Adipocyte (in vitro differentiated cells): ENCODE measurements around the gene ZNF253.
"Not testable (repeated sequence)": the region's sequence is repeated elsewhere in the genome, so short reads cannot be mapped to it uniquely, and the experiment has no call there.

Experiments used
- DNase-seq: peaks from one replicate; pipeline ENCODE4 v3.0.0-alpha.2; 2015; ENCODE audit warnings: low read depth
- H3K27me3 ChIP-seq: replicated peaks from 2 replicates; pipeline ENCODE4 v1.7.0; 2013; ENCODE audit warnings: mild to moderate bottlenecking, low read length, moderate library complexity; ENCODE audit not compliant: control insufficient read depth, insufficient read depth
- H3K36me3 ChIP-seq: 2 replicates; pipeline ENCODE4 v1.7.0; 2013; ENCODE audit warnings: low read length, mild to moderate bottlenecking, moderate library complexity; ENCODE audit not compliant: control insufficient read depth, insufficient read depth, severe bottlenecking
- H3K4me1 ChIP-seq: 2 replicates; pipeline ENCODE4 v1.7.0; 2013; ENCODE audit warnings: mild to moderate bottlenecking, low read length, moderate library complexity; ENCODE audit not compliant: control insufficient read depth, insufficient read depth
- H3K4me3 ChIP-seq: 2 replicates; pipeline ENCODE4 v1.7.0; 2013; ENCODE audit warnings: mild to moderate bottlenecking, low read length, moderate library complexity
- H3K9ac ChIP-seq: 2 replicates; pipeline ENCODE4 v1.7.0; 2013; ENCODE audit warnings: mild to moderate bottlenecking, low read length, moderate library complexity
- H3K9me3 ChIP-seq: 2 replicates; pipeline ENCODE4 v1.7.0; 2013; ENCODE audit warnings: mild to moderate bottlenecking, low read length, moderate library complexity; ENCODE audit not compliant: control insufficient read depth

Gene ZNF253

DNA sequence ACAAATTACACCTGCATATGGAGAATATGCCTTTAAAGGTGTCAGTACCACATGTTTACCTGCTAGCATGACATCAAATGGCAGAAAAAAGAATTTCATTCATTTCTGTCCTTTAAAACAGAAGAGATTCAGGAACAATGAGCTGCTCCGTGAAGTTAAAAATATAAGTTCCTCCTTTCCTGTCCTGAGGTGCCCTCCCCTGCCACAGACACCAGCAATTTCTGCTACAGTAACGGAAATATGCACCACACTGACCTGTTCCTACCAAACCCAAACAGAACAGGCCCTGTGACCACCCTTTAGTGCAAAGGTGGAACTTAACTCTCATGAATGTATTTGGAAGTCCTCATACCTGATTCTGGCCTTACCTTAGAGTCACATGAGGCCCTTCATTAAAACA, 13.9 kb upstream of the ZNF253 start:
- H3K9ac ChIP-seq, DNase-seq, H3K4me1 ChIP-seq, H3K27me3 ChIP-seq, H3K36me3 ChIP-seq, H3K4me3 ChIP-seq: not testable (repeated sequence)
- peaks cover 52% of the 10 kb centered on the region for H3K9me3 ChIP-seq

DNA sequence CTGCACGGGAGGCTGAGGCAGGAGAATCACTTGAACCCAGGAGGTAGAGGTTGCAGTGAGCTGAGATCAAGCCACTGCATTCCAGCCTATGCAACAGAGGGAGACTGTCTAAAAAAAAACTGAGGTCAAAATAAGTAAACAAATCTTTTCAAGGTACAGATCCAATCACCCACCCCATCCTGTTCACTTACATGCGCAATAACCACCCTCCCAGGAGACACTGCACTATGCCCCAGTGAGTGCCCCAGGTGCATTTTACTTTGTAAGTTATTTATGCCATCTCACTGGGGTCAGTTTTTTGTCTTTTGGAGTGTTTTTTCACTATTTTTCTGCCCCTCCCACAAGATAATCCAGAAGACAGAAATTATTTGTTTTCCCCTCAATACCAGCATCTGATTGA, 6.9 kb upstream of the ZNF253 start:
- DNase-seq = no peak
- Histone ChIP-seq H3K36me3 (no peaks in the 10 kb centered on the region), H3K9me3 (peaks cover 45% of the 10 kb centered on the region), H3K9ac (no peak overlapping the region), H3K27me3 (no peaks in the 10 kb centered on the region), H3K4me1 (no peaks in the 10 kb centered on the region), H3K4me3 (no peak overlapping the region)

DNA sequence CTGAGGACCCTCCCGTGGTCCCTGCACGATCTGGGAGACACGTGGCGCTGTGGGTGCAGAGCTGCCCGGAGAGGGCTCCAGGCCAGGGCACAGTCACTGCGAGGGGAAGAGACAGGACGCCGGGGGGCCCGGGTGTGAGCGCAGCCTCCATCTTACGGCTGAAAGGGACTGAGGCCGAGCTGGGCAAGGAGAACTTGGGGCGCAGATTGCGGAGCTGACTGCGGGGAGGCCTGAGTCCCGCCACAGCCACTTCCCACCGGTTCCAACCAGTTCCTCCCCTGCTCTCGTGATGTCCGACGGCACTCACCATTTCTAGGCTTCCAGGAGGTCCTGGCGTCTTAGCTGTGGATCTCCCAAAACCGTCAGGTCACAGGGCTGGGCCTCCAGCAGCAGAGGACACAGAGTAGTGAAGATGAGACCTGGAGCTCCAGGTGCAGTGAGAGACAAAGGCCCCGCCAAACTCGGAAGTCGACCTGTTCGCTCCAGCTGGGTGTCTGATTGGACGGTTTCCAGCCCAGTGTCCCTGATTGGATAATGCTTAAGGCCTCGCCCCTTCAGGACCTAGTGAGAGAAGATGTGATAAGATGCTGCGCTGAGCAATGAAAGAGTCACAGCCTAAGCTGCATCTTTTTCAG, 4.8 kb upstream of the ZNF253 start:
- no peak for DNase-seq
- H3K4me1 ChIP-seq = no peaks in the 10 kb centered on the region
- H3K36me3 ChIP-seq = no peaks in the 10 kb centered on the region
- H3K9me3 ChIP-seq = peaks cover 34% of the 10 kb centered on the region
- no peaks in the 10 kb centered on the region for H3K27me3 ChIP-seq
- no peak overlapping the region for H3K9ac ChIP-seq
- no peak overlapping the region for H3K4me3 ChIP-seq

DNA sequence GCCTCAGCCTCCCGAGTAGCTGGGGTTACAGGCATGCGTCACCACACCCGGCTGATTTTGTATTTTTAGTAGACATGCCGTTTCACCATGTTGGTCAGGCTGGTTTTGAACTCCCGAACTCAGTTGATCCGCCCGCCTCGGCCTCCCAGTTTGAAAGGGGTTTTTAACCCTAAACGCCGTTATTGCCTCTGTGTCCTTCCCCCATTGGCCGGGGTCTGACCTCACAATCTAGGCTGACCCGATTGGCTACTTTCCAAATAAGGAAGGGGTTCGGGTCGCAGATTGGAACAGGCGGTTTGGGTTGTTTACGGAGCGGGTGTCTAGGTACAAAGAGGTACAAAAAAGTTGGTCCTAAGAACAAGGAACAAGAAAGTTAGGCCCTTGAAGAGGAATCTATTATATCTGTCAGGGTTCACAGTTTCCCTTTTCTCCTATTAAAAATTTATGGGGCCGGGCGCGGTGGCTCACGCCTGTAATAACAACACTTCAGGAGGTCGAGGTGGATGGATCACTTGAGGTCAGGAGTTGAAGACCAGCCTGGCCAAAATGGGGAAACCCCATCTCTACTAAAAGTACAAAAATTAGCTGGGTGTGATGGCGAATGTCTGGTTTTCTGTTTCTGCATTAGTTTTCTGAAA, 1.0 kb downstream of the ZNF253 start:
- Histone ChIP-seq H3K9ac (peak overlapping the region; percentile 93), H3K4me1 (no peaks in the 10 kb centered on the region), H3K9me3 (peaks cover 35% of the 10 kb centered on the region), H3K36me3 (peaks cover 5% of the 10 kb centered on the region), H3K27me3 (no peaks in the 10 kb centered on the region), H3K4me3 (peak overlapping the region; percentile 95)
- peak; percentile 27 for DNase-seq

DNA sequence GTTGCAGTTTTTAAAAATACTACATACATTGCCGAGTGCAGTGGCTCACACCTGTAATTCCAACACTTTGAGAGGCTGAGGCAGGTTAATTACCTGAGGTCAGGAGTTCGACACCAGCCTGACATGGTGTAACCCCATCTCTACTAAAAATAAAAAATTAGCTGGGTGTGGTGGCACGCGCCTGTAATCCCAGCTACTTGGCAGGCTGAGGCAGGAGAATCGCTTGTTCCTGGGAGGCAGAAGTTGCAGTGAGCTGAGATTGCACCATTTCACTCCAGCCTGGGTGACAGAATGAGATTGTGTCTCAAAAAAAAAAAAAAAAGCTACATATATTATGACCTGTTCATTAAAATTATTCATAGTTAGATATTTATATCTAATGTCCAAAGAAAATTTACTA, 4.4 kb downstream of the ZNF253 start:
- H3K4me3 ChIP-seq, H3K4me1 ChIP-seq, H3K27me3 ChIP-seq, DNase-seq, H3K36me3 ChIP-seq, H3K9ac ChIP-seq: not testable (repeated sequence)
- H3K9me3 ChIP-seq = peaks cover 47% of the 10 kb centered on the region

DNA sequence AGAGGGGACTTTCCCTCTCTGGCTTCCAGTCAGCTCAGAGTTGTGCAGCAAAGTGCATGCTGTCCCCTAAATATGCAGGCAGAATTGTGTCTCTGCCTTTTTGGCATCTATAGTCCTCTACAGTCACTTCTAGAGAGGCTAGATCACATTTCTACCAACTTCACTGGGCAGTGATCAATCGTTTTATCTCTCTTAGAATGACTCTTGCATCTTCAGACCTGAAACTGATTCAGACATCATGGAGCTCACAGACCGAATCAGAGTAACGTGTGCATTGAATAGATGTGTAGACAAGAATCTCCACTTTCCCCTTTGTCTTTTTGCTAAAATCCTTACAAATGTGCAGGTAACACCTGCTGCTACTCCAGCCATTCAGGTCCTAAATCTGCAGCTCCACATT, 6.2 kb downstream of the ZNF253 start:
- peaks cover 62% of the 10 kb centered on the region for H3K9me3 ChIP-seq
- H3K4me1 ChIP-seq = no peaks in the 10 kb centered on the region
- DNase-seq = no peak
- no peaks in the 10 kb centered on the region for H3K27me3 ChIP-seq
- H3K4me3 ChIP-seq = no peak overlapping the region
- H3K36me3 ChIP-seq = peaks cover 5% of the 10 kb centered on the region
- H3K9ac ChIP-seq = no peak overlapping the region

DNA sequence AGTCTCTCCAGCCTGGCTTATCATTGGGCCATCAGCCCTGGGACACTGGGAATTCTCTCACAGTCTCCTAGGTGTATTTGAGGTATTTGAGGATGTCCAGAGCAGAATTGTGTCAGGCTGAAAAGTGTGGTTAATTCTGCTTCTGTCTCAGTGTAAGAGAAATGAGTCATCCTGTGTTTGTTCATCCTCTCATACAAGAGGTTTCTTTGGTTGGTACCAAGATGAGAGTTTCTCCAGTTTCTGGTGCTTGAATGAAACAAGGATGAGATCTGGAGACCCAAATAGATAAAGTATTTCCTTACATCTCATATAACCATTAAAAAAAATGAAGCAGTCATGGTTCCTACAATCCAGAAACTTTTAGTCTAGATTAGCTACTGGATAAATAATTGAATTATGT, 7.7 kb downstream of the ZNF253 start:
- Histone ChIP-seq H3K36me3 (peaks cover 5% of the 10 kb centered on the region), H3K9ac (no peak overlapping the region)

DNA sequence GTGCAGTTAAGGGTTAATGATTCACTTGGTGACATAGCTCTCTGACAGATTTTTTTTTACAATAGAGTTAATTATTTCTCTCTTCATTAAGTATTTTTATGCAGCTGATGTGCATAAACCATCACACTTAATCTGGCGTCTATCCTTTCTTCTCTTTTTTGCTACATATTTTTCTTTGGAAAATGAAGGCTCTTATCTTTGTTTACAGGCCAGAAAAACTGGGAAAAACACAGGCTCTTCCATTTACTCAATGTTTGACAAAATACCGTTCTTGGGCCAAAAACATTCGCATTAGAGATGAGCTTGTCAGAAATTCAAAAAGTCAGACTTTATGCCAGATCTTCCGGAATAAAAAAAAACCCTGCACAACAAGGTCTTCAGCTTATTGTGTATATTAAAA, 12.0 kb downstream of the ZNF253 start:
- Histone ChIP-seq H3K9ac (no peak overlapping the region), H3K4me1 (no peaks in the 10 kb centered on the region), H3K4me3 (no peak overlapping the region), H3K36me3 (peaks cover 33% of the 10 kb centered on the region), H3K9me3 (peaks cover 86% of the 10 kb centered on the region), H3K27me3 (no peaks in the 10 kb centered on the region)
- DNase-seq = no peak

More for the DNA sequence above, 7.7 kb downstream of the ZNF253 start:
- H3K4me1 ChIP-seq = no peaks in the 10 kb centered on the region
- no peaks in the 10 kb centered on the region for H3K27me3 ChIP-seq
- no peak overlapping the region for H3K4me3 ChIP-seq
- no peak for DNase-seq
- H3K9me3 ChIP-seq = peaks cover 69% of the 10 kb centered on the region

DNA sequence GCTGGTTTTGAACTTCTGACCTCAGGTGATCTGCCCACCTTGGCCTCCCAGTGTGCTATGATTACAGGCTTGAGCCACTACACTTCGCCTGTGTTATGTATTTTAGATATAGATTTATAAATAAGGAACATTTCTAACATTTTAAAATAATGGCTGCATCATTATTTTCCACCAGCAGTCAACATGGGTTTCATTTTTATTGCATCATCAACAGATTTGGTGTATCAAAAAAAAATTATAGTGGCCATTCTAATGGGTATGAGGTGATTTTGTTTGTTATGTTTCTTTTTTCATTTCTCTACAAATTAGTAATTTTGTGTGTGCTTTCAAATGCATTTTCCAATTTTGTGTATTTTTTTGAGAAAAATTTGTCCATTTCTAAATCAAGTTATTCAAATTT, 18.9 kb downstream of the ZNF253 start:
- H3K27me3 ChIP-seq = no peaks in the 10 kb centered on the region
- H3K4me3 ChIP-seq = no peak overlapping the region
- no peak overlapping the region for H3K9ac ChIP-seq
- no peaks in the 10 kb centered on the region for H3K4me1 ChIP-seq
- H3K36me3 ChIP-seq = peaks cover 56% of the 10 kb centered on the region
- H3K9me3 ChIP-seq = peaks cover 90% of the 10 kb centered on the region
- DNase-seq = no peak

DNA sequence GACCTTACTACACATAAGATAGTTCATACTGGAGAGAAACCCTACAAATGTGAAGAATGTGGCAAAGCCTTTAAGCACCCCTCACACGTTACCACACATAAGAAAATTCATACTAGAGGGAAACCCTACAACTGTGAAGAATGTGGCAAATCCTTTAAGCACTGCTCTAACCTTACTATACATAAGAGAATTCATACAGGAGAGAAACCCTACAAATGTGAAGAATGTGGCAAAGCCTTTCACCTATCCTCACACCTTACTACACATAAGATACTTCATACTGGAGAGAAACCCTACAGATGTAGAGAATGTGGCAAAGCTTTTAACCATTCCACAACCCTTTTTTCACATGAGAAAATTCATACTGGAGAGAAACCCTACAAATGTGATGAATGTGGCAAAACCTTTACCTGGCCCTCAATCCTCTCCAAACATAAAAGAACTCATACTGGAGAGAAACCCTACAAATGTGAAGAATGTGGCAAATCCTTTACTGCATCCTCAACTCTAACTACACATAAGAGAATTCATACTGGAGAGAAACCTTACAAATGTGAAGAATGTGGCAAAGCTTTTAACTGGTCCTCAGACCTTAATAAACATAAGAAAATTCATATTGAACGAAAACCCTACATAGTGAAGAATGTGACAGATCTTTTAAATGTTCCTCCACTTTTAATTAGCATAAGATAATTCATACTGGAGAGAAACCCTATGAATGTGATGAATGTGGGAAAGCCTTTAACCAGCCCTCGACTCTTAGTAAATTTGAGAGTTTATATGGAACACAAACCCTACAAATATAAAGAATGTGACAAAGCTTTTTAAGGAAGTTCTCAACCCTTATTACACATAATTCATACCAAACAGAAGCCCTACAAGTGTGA, 26.6 kb downstream of the ZNF253 start:
- not testable (repeated sequence) for H3K9ac ChIP-seq, DNase-seq, H3K27me3 ChIP-seq, H3K4me1 ChIP-seq
- Histone ChIP-seq H3K36me3 (peaks cover 46% of the 10 kb centered on the region), H3K4me3 (peak overlapping the region; percentile 66), H3K9me3 (peaks cover 99% of the 10 kb centered on the region)

DNA sequence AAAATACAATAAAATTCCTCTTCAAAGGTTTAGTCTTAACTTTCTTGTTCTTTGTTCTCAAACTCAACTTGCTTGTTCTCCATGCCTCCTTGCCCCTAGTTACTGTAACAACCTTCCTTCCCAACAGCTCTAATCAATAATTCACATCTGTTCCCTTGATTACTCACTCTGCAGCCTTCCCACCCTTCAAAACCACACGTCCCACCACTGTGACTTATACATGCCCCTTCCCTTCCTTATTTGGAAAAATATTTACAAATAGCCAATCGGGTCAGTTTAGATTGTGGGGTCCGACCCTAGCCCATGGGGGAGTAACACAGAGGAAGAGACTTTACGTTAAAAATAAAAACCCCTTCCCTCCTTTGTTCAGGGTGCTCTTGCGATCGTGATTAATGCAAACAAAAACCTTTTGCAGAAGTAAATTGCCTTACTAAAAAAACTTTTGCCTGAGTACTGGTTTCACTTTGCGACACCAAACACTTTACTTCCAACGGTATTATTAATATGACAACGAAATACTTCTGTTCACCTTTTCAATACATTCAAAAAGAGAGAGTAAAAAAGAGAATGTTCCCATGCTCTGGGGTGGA, 34.6 kb downstream of the ZNF253 start:
- Histone ChIP-seq H3K4me1 (peaks cover 5% of the 10 kb centered on the region), H3K9ac (peak overlapping the region; percentile 83), H3K4me3 (peak overlapping the region; percentile 87), H3K27me3 (no peaks in the 10 kb centered on the region), H3K36me3 (no peaks in the 10 kb centered on the region), H3K9me3 (peaks cover 43% of the 10 kb centered on the region)
- peak; percentile 54 for DNase-seq
